Myocyte (in vitro differentiated cells): ENCODE data around the gene BFSP1. TPM values are rescaled to one million over a fixed set of nuclear protein-coding genes. Genes with fewer than 3 reads are reported as not detected.
A peak's percentile ranks its signal among the peaks of the same experiment; 100 is the strongest.

Experiments used
- DNase-seq: peaks from one replicate; pipeline ENCODE4 v3.0.0-alpha.2; 2012; ENCODE audit warnings: low read depth
- polyA plus RNA-seq: library from polyadenylated mRNA; unstranded; fragments of >200 nt; gene quantifications from one replicate; pipeline ENCODE4 v1.2.1, GENCODE V29; 2012; ENCODE audit warnings: missing spikeins
- total RNA-seq: library from RNA; depleted of rRNA; stranded (reverse); fragments of >200 nt; gene quantifications from 2 replicates; pipeline ENCODE4 v1.2.3, GENCODE V29; 2014

BFSP1 gene
- total RNA-seq: 7.6 and 8.3 TPM in 2 replicates
- polyA plus RNA-seq: 10.3 TPM

DNA sequence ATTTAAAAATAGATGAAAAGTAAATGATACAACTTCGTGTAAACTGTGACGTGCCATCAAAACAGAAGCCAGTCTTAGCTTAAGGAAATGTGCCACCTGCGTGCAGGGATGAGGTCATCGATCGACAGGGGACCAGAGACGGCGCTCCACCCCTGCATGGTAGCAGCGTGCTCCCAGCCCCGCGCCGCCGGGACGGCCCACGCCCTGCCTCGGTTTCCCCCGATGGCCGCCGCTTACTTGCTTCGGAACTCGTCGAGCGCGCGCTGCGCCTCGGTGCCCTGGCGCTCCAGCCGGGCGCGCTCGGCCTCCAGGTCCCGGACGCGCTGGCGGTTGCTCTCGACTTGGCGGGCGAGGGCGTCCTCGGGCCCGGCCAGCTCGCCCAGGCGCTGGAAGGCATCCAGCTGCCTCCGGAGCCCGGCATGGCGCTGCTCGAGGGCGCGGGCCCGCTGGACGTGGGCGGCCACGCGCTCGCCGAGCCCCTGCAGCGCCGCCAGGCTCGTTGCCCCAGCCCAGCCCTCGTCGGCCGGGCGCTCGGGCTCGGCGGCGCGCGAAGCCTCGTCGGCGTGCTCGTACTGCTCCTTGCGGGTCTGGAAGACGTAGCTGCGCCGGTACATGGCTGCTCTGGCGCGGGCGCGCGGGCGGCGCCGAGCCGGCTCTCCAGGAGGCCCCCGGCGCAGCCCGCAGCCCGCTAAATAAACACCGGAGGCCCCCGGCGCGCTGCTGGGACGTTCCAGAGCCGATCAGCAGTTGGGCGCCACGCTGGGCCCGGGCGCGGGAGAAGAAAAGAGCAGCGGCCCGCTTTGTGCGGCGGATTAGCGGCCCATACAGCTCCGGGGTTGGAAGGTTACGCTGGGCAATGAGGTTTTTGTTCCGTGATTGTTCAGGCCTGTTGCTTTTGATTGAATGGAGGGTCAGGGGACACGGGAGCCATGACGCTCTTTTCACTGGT, at the start of gene BFSP1:
Gene BFSP1, minus strand, starts transcription at position 664 of the 949 bp plus-strand sequence. Its CDS starts 50 bp downstream, at position 614.
- peak; percentile 63 for DNase-seq

DNA sequence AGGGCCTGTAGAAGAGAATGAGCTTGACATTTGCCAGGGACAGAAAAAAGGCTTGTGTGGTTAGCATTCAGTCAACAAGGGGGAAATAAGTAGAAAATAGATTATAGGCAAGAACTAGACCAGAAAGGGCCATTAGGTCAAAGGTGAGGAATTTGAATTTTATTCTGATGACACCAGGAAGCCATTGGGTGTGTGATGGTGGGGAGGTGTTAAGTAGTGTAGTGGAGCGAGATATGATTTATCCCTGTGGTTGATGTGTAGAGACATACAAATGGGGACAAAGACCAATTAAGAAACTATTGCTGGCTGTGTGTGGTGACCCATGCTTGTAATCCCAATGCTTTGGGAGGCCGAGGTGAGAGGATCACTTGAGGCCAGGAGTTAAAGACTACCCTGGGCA, 49.7 kb upstream of the BFSP1 start:
- no peak for DNase-seq

- no peak for DNase-seq
Measured at GRCh38 chr20:17579369-17580039, 48.3 kb upstream of the BFSP1 start.

DNA sequence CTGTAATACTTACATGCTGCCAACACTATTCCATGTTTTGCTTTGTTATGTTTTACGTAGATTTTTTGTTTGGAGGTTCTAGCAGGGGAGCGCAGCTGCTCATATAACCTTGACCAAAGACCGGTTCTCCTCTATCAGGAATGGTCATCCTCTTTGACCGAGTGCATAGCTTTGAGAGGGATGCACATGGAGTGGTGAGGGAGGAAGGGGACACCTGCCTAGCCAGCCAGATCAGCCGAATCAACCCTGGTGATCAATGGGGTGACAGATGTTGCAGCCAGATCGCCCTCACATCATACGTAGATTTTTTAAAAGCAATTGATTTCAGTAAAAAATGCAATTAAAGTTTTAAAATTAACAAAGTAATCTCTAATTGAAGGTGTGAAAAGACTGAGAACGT, 45.0 kb upstream of the BFSP1 start:
- DNase-seq: no peak

DNA sequence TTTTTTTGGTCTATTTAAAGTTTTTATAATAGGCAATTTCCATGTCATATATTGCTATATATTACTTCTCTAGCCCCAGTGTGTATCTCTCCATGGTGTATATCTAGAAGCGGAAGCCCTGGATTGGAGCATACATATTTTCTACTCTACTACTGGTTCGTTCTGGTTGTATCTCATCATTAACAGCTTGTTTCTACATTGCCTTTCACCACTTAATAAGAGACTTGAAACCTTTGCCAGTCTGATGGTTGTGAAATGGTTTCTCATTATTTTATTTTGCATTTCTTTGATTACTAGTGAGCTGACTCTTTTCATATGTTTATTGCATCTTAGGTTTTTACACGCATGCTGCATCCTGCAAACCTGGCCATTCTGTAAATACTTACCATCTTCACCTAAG, 42.3 kb upstream of the BFSP1 start:
- DNase-seq: no peak

DNA sequence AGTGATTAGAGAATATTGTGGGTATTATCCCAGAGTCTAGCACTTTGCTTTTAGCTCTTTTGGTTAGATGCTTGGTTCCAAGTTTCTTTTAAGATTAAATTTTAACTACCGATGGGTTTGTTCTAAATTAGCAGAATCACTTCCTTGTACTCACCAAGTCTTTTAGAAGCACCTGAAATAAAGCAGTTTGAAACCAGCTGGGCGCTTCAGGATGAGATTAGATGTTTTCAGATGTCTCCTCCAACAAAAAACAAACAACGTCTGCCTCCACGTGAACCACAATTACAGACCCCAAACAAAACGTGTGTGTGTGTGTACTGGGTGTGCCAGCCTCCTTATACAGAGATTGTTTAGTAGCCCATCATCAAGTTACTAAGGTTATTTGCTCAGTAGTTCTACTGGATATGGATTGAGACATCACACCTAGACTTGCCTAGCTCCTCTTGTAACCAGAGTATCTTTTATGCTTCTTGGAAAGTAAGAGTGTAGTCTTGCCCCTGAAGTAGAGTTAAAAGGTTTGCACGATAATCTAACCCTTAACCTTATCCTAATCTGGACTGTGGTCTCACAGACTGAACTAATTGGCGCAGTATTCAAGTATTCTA, 41.0 kb upstream of the BFSP1 start:
- no peak for DNase-seq

- peak; percentile 29 for DNase-seq
Measured at GRCh38 chr20:17571153-17571527, 40.0 kb upstream of the BFSP1 start.

DNA sequence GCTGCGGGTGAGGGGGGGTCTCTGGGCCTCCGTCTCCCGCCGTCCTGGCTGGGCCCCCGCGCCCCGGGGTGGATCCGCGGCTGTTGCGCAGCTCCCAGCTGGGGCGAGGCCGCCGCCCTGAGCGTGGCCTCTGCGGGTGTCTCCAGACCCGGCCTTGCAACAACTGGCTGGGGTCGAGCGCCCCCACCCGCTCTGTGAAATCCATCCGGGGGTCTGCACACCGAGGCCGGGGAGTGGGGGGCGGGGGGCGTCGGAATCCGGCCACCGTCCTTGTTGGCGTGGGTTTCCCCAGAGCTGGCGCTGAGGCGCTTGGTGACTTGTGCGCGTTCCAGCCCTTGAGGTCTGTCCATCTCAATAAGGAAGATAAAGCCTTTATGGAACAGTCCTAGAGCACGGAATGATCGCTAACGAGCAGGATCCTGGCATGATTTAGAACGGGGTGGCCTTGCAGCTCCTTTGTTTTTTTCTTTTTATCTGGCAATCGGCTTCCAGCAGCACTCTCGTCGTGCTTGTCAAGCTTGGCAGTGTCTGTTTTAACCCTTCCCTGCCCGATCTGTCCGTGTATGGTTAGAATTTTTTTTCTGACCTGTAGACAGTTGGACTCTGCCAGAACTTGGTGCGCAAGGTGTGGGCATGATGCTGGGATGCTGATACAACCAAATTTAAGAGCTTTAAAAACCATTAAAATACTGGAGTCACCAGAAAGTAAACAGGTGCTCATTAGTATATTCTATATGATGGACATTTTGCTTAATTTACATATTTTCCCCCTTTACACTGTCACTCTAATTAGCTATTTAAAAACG, 39.4 kb upstream of the BFSP1 start:
- DNase-seq: peak; percentile 61

GRCh38 chr20:17569616-17570346, 38.6 kb upstream of the BFSP1 start, which contains the start of gene DSTN:
TSS of gene DSTN (plus strand) at chr20:17570075. CDS start at chr20:17570209, 134 bp downstream.
- DNase-seq: peak; percentile 96

DNA sequence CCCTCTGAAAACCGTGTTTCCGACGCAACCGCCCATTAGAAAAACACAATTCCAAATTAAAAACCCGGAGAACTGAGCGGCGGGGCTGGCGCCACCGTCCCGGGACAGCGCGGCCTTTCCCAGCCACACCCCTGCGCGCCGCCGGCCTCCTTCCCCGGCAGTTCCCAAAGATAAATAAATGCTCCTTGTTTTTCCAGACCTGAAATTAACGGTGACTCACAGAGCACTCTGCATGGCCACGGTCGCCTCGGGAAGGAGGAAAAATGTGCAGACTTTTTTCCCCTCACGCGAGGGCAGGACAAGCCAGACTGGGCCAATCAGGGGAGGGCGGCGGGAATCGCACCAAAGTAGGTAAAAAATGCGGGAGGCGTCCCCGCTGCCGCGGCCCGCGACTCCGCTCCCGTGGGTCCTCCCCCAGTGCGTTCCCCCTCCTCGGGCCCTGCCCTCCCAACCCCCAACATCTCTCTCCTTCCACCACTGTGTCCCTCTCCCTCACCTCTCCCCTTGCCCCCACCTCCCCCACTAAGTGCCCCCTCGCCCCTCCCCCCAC, 37.9 kb upstream of the BFSP1 start:
- peak; percentile 97 for DNase-seq

GRCh38 chr20:17568045-17568788, 37.0 kb upstream of the BFSP1 start:
- DNase-seq: no peak

- no peak for DNase-seq
Measured at GRCh38 chr20:17566345-17566744, 35.2 kb upstream of the BFSP1 start.

- DNase-seq: no peak
Measured at GRCh38 chr20:17565169-17565845, 34.1 kb upstream of the BFSP1 start.

- DNase-seq: peak; percentile 78
Measured at GRCh38 chr20:17562804-17563305, 31.7 kb upstream of the BFSP1 start.

- DNase-seq: no peak
Measured at GRCh38 chr20:17560344-17561074, 29.3 kb upstream of the BFSP1 start.

DNA sequence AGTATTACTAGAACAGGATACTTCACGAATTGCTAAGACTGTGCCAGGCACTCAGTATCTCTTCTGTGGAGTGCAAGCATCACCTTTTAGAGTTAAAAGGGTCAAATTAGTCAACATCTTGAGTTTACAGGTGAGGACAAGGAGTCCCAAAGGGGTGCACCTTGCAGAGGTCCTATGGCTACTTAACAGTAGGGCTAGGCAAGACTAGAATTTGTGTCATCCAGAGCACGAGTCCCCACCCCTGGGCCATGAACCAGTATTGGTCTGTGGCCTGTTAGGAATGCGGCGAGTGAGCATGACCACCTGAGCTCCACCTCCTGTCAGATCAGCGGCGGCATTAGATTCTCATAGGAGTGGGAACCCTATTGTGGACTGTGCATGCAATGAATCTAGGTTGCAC, 28.2 kb upstream of the BFSP1 start:
- no peak for DNase-seq

DNA sequence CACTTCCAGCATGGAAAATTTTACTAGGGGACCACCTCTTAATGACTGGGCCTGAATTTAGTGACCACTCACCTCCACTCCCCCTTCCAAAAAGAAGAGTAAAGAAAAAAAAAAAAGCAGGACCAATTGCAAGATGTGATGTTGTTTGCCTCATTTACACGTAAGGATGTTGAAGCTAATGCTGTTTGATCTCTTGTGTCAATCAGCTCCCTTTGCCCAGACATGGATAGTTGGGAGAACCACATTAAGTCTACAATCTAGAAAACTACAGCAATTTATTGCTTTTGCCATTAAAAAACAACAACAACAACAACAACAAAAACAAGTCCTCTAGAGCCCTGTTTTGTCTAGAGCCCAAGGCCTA, 27.7 kb upstream of the BFSP1 start:
- no peak for DNase-seq
